ENCODE measurements around the gene TMEM270. TPM values are rescaled to one million over a fixed set of nuclear protein-coding genes. Genes with fewer than 3 reads are reported as not detected.

TMEM270 gene
- total and polyA plus RNA-seq, 2 of the 8 experiments (the other 6 are each of a cell fraction or from before 2014, with no cell fraction given) = 0.26 TPM; not detected in 1

GRCh38 chr7:73892003-73892999 lies 31.3 kb downstream of the TMEM270 start:
- no peaks in the 10 kb centered on the region for H3K23me2 ChIP-seq (ENCODE audit: low read depth, low read length)
- no peak overlapping the region for H3K23ac ChIP-seq (ENCODE audit: insufficient read length)
- H3K4me3 ChIP-seq (ENCODE audit: extremely low read depth in 1 of 4, insufficient read depth in 2 of 4, low read depth in 3 of 4, low read length in 4 of 4) = no peak overlapping the region
- ChIA-PET POLR2A (ENCODE audit: partially characterized antibody) (no interaction called here), CTCF (ENCODE audit: partially characterized antibody) (interaction anchor here (0.6 to 2.1 kb wide), 15 partner anchors 9 to 715 kb away, joined by 3 to 12 read pairs (median 4); partner anchors contain the start of gene ELN)
- H3K27me3 ChIP-seq (replicated peaks in 1 of 4; ENCODE audit: control insufficient read depth in 3 of 4, extremely low read depth in 1 of 4, insufficient read depth in 3 of 4, low read length in 3 of 4) = no peaks in the 10 kb centered on the region
- DNase-seq (ENCODE audit: low read depth in 1 of 2, low spot score in 2 of 2) = no peak
- H2BK15ac ChIP-seq (ENCODE audit: low read length) = peak overlapping the region; percentile 72; the same call in 1 of the 2 replicates
- peaks cover 0 to 4% (median 0%) of the 10 kb centered on the region in 4 experiments; a peak in 1 of 7 replicates for H3K4me1 ChIP-seq (replicated peaks in 1 of 4; ENCODE audit: control insufficient read depth in 3 of 4, insufficient read depth in 4 of 4, low read length in 3 of 4)
- H3K27ac ChIP-seq (ENCODE audit: low read depth, low read length) = no peak overlapping the region
- H3K4me2 ChIP-seq (ENCODE audit: insufficient read depth in 1 of 2, low read depth in 2 of 2, low read length in 2 of 2) = no peak overlapping the region
- H3K9ac ChIP-seq (replicated peaks in 1 of 4; ENCODE audit: extremely low read depth in 1 of 4, low read depth in 3 of 4, low read length in 3 of 4) = no peak overlapping the region
- no peak overlapping the region for H2AK5ac ChIP-seq (ENCODE audit: low read depth, low read length)
- no peak overlapping the region for H2BK120ac ChIP-seq (replicated peaks; ENCODE audit: low read depth, low read length)
- WGBS, 2 experiments (ENCODE audit: extremely low coverage in 1 of 2, insufficient coverage in 1 of 2, insufficient read length in 1 of 2, insufficient replicate concordance in 2 of 2, low coverage in 1 of 2, low lambda C conversion rate in 2 of 2, missing lambda C conversion rate in 1 of 2) = 91% methylated on average over 11 of the region's 11 CpGs; no CpG with 5 or more reads in 1 of the 2 experiments
- no peak overlapping the region for H2AFZ ChIP-seq (ENCODE audit: low read length)
- H2BK12ac ChIP-seq (ENCODE audit: low read depth, low read length) = 0 out of 2 replicates have a peak overlapping the region, but pooled peaks have one; percentile 9
- H2BK20ac ChIP-seq (ENCODE audit: low read length) = no peak overlapping the region
- H3K36me3 ChIP-seq (ENCODE audit: control insufficient read depth in 2 of 4, insufficient read depth in 4 of 4, low read length in 3 of 4) = no peaks in the 10 kb centered on the region
- no peak overlapping the region for H3K4ac ChIP-seq (replicated peaks; ENCODE audit: insufficient read length, low read depth, low read length)
- no peaks in the 10 kb centered on the region for H3K79me2 ChIP-seq (ENCODE audit: control insufficient read depth in 1 of 2, insufficient read depth in 2 of 2, low read length in 2 of 2)
- H3K14ac ChIP-seq (ENCODE audit: insufficient read length) = no peak overlapping the region
- no peak overlapping the region for H3K56ac ChIP-seq (replicated peaks; ENCODE audit: insufficient read length, low read depth, low read length)
- peaks cover 3 to 5% of the 10 kb centered on the region in 2 experiments; a peak in 1 of 4 replicates for H3K9me3 ChIP-seq (ENCODE audit: insufficient read depth in 2 of 2, low read depth in 1 of 2, low read length in 1 of 2)
- H4K91ac ChIP-seq (replicated peaks; ENCODE audit: insufficient read length, low read length) = no peak overlapping the region
- FAIRE-seq = no peak
- H3K79me1 ChIP-seq (ENCODE audit: low read depth, low read length) = no peaks in the 10 kb centered on the region
- no peak overlapping the region for H4K5ac ChIP-seq (ENCODE audit: insufficient read length, low read depth, low read length)
- no peak overlapping the region; the same call in 1 of the 2 replicates for H4K8ac ChIP-seq (ENCODE audit: extremely low read depth, insufficient read depth, low read length)
- no peaks in the 10 kb centered on the region for H4K20me1 ChIP-seq (replicated peaks in 1 of 2; ENCODE audit: control insufficient read depth in 1 of 2, insufficient read depth in 2 of 2, low read length in 2 of 2)
- TF ChIP-seq FOSL1 (IDR thresholded peaks at IDR 0.05; ENCODE audit: insufficient read depth, low read depth, low read length) (no peak), GABPA (IDR thresholded peaks at IDR 0.05; ENCODE audit: borderline replicate concordance, insufficient read depth, low read length) (no peak), POLR2A (IDR thresholded peaks at IDR 0.05; ENCODE audit: control extremely low read depth in 1 of 2, low read depth in 2 of 2, low read length in 2 of 2) (no peak), CHD1 (IDR thresholded peaks at IDR 0.05; ENCODE audit: low read depth, low read length) (no peak), TAF7 (optimal IDR thresholded peaks at IDR 0.05; ENCODE audit: borderline replicate concordance, low read depth, low read length) (no peak)
- no peak overlapping the region for H2BK5ac ChIP-seq (ENCODE audit: low read depth, low read length)
- no peak overlapping the region for H3K18ac ChIP-seq (ENCODE audit: extremely low read depth, low read length)
